ENCODE results near the gene TTLL13.

Gene TTLL13, protein sequence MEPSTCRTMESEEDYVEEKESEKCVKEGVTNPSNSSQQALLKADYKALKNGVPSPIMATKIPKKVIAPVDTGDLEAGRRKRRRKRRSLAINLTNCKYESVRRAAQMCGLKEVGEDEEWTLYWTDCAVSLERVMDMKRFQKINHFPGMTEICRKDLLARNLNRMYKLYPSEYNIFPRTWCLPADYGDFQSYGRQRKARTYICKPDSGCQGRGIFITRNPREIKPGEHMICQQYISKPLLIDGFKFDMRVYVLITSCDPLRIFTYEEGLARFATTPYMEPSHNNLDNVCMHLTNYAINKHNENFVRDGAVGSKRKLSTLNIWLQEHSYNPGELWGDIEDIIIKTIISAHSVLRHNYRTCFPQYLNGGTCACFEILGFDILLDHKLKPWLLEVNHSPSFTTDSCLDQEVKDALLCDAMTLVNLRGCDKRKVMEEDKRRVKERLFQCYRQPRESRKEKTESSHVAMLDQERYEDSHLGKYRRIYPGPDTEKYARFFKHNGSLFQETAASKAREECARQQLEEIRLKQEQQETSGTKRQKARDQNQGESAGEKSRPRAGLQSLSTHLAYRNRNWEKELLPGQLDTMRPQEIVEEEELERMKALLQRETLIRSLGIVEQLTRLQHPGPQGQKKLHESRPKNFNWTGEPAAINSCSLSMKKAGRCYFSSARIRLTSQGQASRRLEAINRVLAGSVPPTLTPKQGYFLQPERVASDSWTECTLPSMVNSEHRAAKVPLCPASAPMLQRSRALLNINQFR
- total RNA-seq, result 0 to 0.12 (median 0) reads per million in 4 donors

GRCh38 chr15:90249203-90249863 is at the start of gene TTLL13:
TSS of gene TTLL13 (plus strand) at chr15:90249556. CDS start at chr15:90250631, 1,075 bp downstream.
- peak in 2 of 5 donors; percentile 64 to 66 for DNase-seq

DNA sequence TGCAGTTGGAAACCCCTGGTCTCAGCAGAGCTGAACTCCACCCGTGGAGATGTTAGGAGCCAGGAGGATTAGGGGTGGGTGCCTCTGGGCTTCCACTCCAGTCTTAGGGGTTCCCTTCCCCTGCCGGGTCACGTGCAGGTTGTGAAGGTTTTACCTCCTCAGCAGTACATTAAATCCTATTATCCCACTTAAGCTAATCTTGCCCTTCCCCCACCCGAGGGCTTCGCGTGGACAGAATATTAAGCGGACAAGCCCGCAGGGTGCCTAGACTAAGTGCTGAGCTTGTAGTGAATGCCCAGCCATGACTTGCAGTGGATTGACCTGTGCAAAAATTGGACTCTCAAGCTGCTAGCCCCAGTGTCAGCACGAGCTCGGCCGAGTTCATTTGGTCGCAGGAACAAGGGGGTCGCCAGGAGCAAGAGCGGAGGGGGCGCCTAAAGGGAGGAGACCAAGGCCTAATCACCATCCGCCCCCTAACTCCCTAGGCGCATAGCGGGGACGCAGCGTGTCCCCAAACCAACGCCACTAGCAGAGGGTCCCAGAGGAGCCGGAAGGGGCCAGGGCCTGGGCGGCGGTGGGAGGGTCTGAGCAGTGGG is 48.7 kb upstream of the TTLL13 start:
- no peak for DNase-seq

DNA sequence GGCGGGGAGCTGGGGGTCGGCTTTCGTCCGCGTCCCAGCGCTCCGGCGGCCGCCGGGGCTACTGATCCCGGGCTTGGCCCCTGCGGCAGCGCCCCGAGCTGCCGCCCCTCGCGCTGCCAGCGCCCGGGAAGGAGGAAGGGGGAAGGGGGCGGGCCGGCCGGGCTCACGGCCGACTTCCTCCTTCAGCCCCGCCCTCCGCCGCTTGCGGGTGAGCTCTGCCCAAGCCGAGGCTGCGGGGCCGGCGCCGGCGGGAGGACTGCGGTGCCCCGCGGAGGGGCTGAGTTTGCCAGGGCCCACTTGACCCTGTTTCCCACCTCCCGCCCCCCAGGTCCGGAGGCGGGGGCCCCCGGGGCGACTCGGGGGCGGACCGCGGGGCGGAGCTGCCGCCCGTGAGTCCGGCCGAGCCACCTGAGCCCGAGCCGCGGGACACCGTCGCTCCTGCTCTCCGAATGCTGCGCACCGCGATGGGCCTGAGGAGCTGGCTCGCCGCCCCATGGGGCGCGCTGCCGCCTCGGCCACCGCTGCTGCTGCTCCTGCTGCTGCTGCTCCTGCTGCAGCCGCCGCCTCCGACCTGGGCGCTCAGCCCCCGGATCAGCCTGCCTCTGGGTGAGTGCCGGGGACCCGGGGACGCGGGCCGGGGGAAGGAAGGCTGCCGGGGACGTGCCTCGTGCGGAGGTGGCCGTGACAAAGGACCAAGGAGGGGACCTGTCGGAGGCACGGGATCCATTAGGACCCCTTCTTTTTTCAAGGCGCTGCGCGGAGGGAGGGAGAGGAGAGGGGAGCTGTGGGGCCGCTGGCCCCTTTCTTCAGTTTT is 48.0 kb upstream of the TTLL13 start, which contains the start of gene SEMA4B:
Gene SEMA4B, plus strand, starts transcription at position 201 of the 814 bp plus-strand sequence. Its CDS starts 249 bp downstream, at position 450.
- peak; percentile 54 to 74 (median 64) for DNase-seq

- DNase-seq, result no peak
Observed at GRCh38 chr15:90201944-90202375, 47.4 kb upstream of the TTLL13 start.

DNA sequence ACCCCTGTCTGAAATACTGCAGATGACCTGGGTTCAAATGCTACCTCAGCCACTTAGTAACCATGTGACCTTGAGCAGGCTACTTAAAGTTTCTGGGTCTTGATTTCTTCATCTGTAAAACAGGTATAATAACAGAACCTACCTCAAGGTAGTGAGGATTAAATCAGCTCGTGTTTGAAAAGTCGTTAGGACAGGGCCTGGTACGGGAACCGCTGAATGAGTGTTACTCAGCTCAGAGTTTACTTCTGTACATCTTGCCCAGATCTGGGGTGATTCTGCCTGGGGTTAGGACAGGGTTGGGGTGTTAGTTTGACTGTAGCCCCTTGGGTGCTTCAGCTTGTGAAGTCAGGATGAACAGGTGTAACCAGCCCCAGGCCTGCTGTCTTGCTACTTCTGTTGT is 46.4 kb upstream of the TTLL13 start:
- DNase-seq, result no peak

DNA sequence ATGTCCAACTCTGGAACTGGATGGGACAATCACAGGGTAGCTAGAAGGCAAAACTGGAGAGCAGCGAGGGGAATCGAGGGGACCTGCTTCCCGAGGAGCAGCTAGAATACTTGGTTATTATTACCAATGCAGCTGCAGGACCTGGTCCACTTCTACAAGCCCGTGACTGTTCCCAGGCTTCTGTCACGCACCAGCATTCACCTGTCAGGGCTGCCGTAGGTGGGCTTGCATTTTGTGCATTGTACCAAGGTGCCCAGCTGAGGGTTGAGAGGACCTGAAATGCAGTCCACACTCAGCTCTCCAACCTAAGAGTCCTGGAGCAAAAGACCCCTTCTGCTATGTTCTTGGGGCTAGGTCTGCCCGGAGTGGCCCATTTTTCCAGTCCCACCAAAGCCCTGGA is 45.9 kb upstream of the TTLL13 start:
- no peak for DNase-seq

DNA sequence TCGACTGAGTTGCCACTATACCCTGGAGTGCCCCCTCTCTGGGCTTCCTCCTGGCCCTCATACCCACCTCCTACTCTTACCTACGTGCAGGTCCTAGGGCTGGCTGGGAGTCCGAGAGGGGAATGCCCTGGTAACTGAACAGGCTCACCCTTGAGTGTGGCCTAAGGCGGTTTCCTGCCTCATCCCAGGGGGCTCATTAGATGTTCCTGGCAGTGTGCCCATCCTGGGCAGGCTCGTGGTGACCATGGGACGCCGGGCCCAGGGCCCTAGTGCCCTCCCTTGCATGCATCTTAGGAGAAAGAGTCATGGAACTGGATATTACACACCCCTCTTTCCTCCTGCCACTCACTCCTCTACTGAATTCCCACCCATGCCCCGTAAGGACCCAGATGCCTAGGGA is 45.4 kb upstream of the TTLL13 start:
- DNase-seq, result no peak

- no peak for DNase-seq
Observed at GRCh38 chr15:90205050-90205848, 44.1 kb upstream of the TTLL13 start.

- no peak for DNase-seq
Observed at GRCh38 chr15:90205886-90206285, 43.5 kb upstream of the TTLL13 start.

DNA sequence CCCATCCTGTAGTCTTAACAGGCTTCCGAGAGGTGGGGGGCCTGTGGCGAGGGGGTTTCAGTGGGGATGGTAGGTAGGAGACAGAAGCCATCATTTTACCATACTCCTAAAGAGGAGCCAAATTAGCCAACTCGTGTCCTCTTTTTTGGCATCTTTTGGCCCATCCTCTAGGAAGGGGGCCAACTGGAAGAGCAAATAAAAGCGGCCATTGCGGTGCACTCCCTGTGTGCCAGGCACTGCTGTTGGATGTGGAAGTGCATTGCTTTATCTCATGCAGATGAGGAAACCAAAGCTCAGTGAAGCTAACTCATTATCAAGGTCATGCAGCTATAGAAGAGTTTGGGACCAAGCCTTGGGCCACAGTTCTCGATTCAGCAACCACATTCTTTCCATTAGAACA is 42.1 kb upstream of the TTLL13 start:
- no peak for DNase-seq

DNA sequence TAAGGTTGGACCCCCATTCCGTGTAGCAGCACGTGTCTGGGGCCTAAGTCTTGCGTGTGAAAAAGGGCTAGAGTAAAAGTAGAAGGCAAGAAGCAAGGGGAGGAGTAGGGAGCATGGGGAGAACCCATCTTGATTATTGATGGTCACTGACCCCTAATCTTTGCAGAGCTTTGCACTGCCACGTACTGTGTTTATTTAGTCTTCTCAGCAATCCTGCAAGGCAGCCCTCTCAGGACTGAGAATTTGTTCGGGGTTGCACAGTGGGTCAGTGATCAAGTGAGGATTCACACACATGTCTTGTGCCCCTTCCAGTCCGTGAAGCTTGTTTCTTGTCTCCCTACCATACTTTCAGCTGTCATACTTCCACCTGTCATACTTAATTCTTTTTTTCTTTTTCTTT is 41.0 kb upstream of the TTLL13 start:
- DNase-seq, result no peak

DNA sequence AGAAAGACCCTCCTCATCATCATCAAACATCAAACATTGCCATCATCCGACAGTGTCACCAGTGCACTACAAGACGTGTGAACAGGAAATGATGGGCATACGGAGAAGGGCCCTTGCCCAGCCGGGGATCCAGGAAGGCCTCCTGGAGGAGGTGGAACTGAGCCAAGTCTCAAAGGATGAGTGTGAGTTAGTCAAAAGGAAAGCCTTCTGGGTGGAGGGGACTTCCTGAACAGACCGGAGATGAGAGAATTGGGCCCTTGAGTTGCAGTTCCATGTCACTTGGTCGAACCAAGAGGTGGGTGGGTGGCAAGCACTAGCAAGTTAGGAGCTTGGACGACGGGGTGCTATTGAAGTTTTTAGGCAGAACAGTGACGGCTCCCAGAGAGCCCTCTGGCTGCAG is 39.8 kb upstream of the TTLL13 start:
- peak in 1 of 5 donors; percentile 56 for DNase-seq

- no peak for DNase-seq
Observed at GRCh38 chr15:90210593-90210992, 38.8 kb upstream of the TTLL13 start.

GRCh38 chr15:90211009-90211408 is 38.3 kb upstream of the TTLL13 start:
- DNase-seq, result no peak

GRCh38 chr15:90211440-90212143 is 37.8 kb upstream of the TTLL13 start:
- no peak for DNase-seq

DNA sequence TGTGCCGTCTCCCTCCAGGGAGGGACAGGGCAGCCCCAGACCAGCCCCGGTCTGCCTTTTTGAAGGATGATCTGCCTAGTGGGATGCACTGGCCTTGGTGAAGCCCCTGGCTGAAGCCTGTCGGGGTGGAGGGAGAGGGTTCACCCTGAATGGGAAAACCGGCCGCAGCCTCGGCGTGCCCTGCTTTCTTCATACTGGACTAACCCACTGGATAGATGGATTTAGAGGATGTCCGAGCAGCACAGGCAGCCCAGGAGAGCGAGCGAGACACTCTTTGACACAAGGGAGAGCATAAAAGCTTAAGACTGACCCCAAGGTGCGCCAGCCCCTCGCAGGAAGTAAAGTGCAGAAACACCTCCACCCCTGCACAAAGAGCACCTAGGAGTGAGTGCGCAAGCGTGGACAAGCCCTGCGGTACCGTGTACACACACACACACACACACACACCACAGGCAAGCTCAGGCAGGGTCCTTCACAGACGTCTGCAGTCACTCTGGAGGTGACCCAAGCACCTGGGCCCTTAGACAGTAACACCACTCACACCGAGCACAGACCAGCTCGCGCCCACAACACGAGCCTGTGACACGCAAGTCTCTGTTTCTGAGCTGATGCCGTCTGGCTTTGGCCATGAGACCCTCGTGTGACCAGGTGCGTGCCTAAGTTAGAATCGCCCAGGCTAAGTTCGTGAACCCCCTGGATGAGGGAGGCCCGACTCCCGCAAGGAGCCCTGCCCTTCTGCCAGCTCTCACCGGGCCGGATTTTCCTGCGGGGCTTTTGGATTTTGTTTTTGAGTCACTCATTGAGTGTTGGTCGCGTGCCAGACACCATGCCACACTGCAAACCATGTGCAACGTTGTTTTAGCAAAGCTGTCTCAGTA is 36.9 kb upstream of the TTLL13 start:
- DNase-seq, result no peak

GRCh38 chr15:90213122-90213817 is 36.1 kb upstream of the TTLL13 start:
- no peak for DNase-seq

GRCh38 chr15:90213818-90214204 is 35.5 kb upstream of the TTLL13 start:
- no peak for DNase-seq
